Activated CD4-positive, alpha-beta memory T cell treated with anti-CD3 and anti-CD28 coated beads, Interleukin-2, amount 10 ng/mL, durations not matched to agents 7 days and 5 days (primary cell): ENCODE data around the gene TMED3. TPM values are rescaled to one million over a fixed set of nuclear protein-coding genes. Genes with fewer than 3 reads are reported as not detected.

Experiments
- CTCF ChIA-PET: fragments of 350-600 bp; sonication (Branson Sonifier 250); formaldehyde crosslinking; loops from one replicate; lab custom pipeline; 2021; ENCODE audit warnings: antibody characterized with exemption, inconsistent platforms; lab: Charles Lee
- POLR2A ChIA-PET: fragments of 350-600 bp; sonication (Branson Sonifier 250); formaldehyde crosslinking; loops from one replicate; lab custom pipeline; 2021; ENCODE audit warnings: antibody characterized with exemption; lab: Charles Lee
- DNase-seq: peaks from one replicate; pipeline ENCODE4 v3.0.0-alpha.2; 2020
- H3K27ac Mint-ChIP-seq: one replicate; pipeline ENCODE4 v1.8.0; 2021; ENCODE audit warnings: mild to moderate bottlenecking, mixed read lengths
- H3K27me3 Mint-ChIP-seq: one replicate; pipeline ENCODE4 v1.8.0; 2021; ENCODE audit warnings: mixed read lengths
- H3K36me3 Mint-ChIP-seq: one replicate; pipeline ENCODE4 v1.8.0; 2021; ENCODE audit warnings: low read depth, mixed read lengths
- H3K4me1 Mint-ChIP-seq: one replicate; pipeline ENCODE4 v1.8.0; 2021; ENCODE audit warnings: mixed read lengths
- H3K4me3 Mint-ChIP-seq: one replicate; pipeline ENCODE4 v1.8.0; 2021; ENCODE audit warnings: mild to moderate bottlenecking, mixed read lengths
- H3K9me3 Mint-ChIP-seq: one replicate; pipeline ENCODE4 v1.8.0; 2021; ENCODE audit warnings: mixed read lengths
- total RNA-seq, 2 experiments: library from RNA; stranded (reverse); gene quantifications; one replicate each; pipeline ENCODE4 v1.2.3, GENCODE V29; 2021

Gene TMED3
- total RNA-seq, result 10 to 100 TPM; 34.8 to 35.9 TPM

DNA sequence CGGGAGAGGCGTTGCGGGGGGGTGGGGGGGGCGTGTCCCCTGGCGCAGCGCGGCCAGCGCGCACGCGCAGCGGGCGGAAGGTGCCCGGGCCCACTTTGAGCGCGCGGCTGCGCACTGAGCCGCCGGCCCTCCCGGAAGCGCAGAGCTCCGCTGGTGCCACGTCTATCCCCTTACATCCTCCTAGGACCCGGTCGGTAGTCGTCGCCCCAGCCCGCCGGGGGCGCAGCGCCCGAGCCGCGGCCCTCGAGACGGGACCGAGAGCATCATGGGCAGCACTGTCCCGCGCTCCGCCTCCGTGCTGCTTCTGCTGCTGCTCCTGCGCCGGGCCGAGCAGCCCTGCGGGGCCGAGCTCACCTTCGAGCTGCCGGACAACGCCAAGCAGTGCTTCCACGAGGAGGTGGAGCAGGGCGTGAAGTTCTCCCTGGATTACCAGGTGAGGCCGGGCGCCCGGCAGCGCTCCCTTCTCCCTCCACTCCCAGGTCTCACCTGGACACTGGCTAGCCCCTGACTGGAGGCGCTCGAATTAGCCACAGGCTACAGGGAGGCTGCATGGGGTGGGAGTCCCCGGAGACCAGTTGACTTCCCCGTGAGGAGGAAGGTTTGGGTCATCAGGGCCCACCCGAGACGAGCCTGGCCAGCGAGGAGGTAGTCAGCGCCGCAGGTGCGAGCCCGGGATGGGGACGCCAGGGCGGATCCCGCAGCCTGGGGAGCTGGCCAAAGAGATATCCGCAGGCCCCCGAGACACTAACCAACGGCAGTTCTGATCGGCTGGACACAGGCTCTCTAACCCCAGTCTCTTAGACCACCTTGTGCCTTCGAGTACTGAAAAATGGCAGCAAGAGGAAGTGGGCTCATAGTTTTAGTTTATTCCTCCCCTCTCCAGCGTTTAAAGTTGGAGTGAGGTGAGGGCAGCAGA, at the start of gene TMED3:
Gene TMED3, plus strand, starts transcription at position 128 of the 916 bp plus-strand sequence. Its CDS starts 138 bp downstream, at position 266.
- DNase-seq, result peak; percentile 87
- H3K4me3 Mint-ChIP-seq, result peak within 1 kb of the TSS; percentile 85
- peaks cover 20% of the 10 kb centered on the region for H3K27me3 Mint-ChIP-seq
- ChIA-PET CTCF (interaction anchor here (0.6 to 1.6 kb wide), 8 partner anchors 13 to 542 kb away, joined by 3 to 9 read pairs (median 4); no protein-coding TSS in a partner anchor), POLR2A (interaction anchor here (0.6 to 1.8 kb wide), 5 partner anchors 10 to 1391 kb away, joined by 3 to 9 read pairs (median 4); no protein-coding TSS in a partner anchor)
- no peaks in the 10 kb centered on the region for H3K9me3 Mint-ChIP-seq
- H3K36me3 Mint-ChIP-seq, result peaks cover 30% of the 10 kb centered on the region
- H3K4me1 Mint-ChIP-seq, result peaks cover 33% of the 10 kb centered on the region
- peak within 1 kb of the TSS; percentile 57 for H3K27ac Mint-ChIP-seq

DNA sequence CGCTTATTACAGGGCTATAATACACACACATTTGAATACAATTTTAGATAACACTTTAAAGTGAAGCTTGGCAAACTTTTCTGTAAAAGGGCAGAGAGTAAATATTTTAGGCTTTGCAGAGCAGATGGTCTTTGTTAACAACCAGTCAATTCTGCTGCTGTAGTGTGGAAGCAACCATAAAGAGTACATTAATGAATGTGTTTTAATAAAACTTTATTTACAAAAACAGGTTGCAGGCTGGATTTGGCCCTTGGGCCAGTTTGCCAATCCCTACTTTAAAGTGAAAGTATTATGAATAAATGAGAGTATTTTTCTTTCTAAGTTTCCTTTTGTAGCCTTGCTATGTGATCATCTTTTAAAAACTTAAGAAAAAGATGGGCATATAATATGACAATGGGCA, 49.1 kb upstream of the TMED3 start:
- ChIA-PET CTCF (no interaction called here), POLR2A (no interaction called here)
- Mint-ChIP-seq H3K4me1 (no peaks in the 10 kb centered on the region), H3K4me3 (no peak overlapping the region), H3K36me3 (no peaks in the 10 kb centered on the region), H3K27ac (no peak overlapping the region), H3K9me3 (no peaks in the 10 kb centered on the region), H3K27me3 (peaks cover 10% of the 10 kb centered on the region)
- DNase-seq, result no peak

DNA sequence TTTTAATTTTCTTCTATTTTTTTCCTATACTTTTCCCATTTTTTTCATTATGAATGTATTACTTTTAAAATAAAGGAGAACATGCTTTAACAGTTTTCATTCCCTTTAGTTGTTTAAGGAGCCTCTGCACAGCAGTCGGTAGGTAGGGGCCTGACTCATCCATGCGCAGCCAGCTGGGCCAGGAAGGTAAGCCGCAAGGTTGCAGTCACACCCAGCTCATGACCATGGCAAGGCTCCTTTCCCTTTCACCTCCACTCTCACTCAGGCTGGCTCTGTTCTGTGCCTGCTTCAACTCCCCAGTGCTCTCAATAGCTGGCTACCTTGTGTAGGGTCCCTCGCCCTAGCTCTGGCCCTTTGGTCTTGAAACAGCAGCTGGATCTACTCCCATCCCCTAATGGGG, 45.7 kb upstream of the TMED3 start:
- H3K9me3 Mint-ChIP-seq, result no peaks in the 10 kb centered on the region
- no peaks in the 10 kb centered on the region for H3K4me1 Mint-ChIP-seq
- H3K27ac Mint-ChIP-seq, result no peak overlapping the region
- H3K27me3 Mint-ChIP-seq, result peaks cover 18% of the 10 kb centered on the region
- H3K4me3 Mint-ChIP-seq, result no peak overlapping the region
- ChIA-PET POLR2A (no interaction called here), CTCF (no interaction called here)
- DNase-seq, result no peak
- H3K36me3 Mint-ChIP-seq, result no peaks in the 10 kb centered on the region

DNA sequence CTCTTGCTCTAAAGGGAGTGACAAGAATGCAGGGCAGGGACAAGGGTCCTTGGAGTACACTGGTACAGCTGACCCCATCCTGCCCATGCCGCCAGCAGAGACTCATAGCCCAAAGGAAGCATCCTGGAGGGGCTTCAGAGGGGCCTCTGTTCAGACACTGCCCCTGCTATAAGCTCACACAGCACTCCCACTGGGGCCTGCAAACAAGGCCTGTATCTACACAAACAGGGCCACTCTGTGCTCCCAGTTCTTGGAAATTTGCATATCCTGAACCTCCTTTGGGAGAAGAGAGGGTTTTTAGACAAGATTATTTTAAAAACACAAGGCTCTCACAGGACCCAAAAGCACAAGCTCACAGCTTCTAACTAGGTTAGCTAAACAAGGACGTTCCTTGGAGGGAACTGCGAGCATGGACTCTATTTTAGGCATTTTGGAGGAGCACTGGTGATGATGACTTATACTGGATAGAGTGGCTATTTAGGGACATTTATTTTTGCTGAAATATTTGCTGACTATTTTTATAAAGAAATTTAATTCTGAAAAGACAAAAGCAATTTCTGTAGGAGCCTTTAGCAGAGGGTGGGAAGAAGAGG, 44.8 kb upstream of the TMED3 start:
- H3K4me3 Mint-ChIP-seq, result no peak overlapping the region
- H3K4me1 Mint-ChIP-seq, result no peaks in the 10 kb centered on the region
- POLR2A ChIA-PET, result no interaction called here
- no peaks in the 10 kb centered on the region for H3K9me3 Mint-ChIP-seq
- CTCF ChIA-PET, result no interaction called here
- peaks cover 16% of the 10 kb centered on the region for H3K27me3 Mint-ChIP-seq
- H3K27ac Mint-ChIP-seq, result no peak overlapping the region
- no peak for DNase-seq
- no peaks in the 10 kb centered on the region for H3K36me3 Mint-ChIP-seq

DNA sequence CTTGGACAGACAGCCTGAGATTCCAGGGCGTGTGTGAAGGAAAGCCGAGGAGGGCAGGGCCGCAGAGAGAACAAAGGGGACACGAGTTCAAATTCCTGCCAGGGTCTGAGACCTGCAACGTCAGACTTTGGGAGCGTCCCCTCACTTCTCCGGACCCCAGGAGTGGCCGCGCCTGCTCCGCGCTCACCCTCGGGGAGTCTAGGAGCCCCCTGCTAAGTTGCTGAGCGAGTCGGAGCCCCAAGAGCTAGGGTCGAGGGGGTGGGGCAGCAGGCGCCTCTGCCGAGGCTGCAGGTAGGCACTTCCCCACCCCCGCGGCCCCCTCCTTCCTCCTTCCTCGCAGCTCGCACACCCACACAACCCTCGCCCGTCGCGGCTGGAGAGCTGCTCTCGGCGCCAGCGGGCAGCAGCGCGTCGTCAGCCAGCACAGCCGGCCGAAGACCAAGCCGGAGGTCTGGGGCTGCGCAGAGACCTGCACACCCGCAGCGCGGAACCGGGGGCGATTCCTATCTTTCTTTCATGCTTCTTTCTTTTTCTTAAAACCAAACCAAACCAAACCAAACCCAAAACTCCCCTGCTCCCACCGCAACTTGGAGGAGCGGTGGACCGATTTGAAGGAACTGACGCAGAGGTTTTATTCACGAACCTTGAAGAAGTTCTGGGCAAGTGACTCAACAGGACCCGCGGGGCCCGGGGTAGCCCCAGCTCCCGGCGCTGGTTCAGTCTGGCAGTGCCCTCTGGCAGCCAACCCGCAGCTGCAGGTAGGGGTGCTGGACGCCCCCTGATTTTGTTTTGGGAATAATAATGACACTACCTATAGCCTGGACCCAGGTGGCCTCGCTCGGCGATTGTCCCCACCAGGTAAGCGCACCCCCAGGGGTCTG, 28.3 kb upstream of the TMED3 start, which contains the start of gene ANKRD34C:
Gene ANKRD34C, plus strand, starts transcription at position 352 of the 881 bp plus-strand sequence. CDS start 10,563 bp downstream, outside the sequence.
- no peak for DNase-seq
- Mint-ChIP-seq H3K27ac (no peak within 1 kb of the TSS), H3K36me3 (no peaks in the 10 kb centered on the region), H3K9me3 (no peaks in the 10 kb centered on the region), H3K27me3 (peaks cover 48% of the 10 kb centered on the region), H3K4me3 (no peak within 1 kb of the TSS), H3K4me1 (no peaks in the 10 kb centered on the region)
- POLR2A ChIA-PET, result no interaction called here
- CTCF ChIA-PET, result no interaction called here

DNA sequence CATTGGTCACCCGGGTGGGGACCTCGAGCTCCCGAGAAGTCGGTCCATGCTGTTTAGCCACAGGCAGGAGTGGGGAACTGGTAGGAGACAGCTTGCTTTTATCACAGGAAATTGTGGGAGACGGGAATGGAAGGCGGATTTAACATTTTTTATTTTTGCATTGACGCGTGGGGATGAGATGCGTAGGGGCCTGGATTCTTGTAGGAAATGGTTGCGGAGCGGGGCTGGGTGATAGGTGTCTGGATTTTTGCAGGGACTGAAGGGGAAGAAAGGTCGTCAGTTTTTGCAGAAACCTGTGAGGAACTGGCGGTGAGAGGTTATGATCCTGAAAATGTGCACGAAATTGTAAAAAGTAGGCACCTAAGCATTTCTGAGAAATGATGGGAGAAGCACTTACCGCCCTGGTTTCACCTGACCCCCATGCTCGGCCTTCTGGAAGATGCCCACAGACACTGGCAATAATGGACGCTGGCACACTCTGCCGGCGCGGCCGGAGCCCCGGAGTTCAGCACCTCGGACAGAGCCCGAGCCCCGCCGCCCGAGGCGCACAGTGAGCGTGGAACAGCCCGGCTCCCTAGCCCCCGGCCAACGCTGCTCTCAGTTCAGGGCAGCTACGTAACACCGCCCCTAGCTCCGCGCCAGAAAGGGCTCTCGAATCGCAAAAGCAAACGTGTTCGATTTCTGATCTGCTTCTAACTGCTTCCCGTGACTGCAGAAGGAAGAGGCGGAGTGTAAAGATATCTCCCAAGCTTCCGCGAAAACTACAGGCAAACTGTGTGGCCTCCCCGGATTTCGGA, 27.5 kb upstream of the TMED3 start:
- H3K4me1 Mint-ChIP-seq, result no peaks in the 10 kb centered on the region
- peak; percentile 40 for DNase-seq
- peaks cover 53% of the 10 kb centered on the region for H3K27me3 Mint-ChIP-seq
- H3K4me3 Mint-ChIP-seq, result no peak overlapping the region
- ChIA-PET POLR2A (no interaction called here), CTCF (no interaction called here)
- no peaks in the 10 kb centered on the region for H3K36me3 Mint-ChIP-seq
- H3K9me3 Mint-ChIP-seq, result no peaks in the 10 kb centered on the region
- no peak overlapping the region for H3K27ac Mint-ChIP-seq

DNA sequence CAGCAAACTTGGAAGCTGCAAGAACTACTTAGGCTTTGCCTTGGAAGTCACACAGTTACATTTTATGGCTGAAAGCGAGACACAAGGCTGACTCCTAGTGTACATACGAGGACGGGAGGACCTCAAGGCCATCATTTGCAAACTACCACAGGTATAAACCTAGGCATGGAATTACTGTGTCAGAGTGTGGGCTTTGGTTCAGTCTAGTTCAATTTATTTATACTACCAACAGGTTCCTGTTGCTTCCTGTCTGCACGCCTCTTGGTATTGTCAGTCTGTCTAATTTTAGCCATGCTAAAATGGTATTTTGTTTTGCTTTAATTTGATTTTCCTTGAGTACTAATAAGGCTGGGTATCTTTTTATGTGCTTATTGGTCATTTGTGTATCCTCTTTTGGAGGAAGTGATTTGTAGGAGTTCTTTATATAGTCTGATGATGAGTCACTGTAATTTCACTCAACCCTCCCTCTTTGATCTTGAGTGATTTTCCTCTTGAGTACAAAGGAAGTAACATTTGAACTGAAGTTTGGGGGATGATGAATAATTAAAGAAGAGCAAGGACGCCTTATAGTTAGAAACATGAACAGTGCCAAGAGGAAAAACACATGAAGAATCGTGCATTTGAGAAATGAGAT, 20.2 kb upstream of the TMED3 start:
- no peaks in the 10 kb centered on the region for H3K9me3 Mint-ChIP-seq
- no peak overlapping the region for H3K4me3 Mint-ChIP-seq
- ChIA-PET POLR2A (no interaction called here), CTCF (no interaction called here)
- no peak overlapping the region for H3K27ac Mint-ChIP-seq
- DNase-seq, result no peak
- H3K4me1 Mint-ChIP-seq, result no peaks in the 10 kb centered on the region
- no peaks in the 10 kb centered on the region for H3K36me3 Mint-ChIP-seq
- peaks cover 15% of the 10 kb centered on the region for H3K27me3 Mint-ChIP-seq

DNA sequence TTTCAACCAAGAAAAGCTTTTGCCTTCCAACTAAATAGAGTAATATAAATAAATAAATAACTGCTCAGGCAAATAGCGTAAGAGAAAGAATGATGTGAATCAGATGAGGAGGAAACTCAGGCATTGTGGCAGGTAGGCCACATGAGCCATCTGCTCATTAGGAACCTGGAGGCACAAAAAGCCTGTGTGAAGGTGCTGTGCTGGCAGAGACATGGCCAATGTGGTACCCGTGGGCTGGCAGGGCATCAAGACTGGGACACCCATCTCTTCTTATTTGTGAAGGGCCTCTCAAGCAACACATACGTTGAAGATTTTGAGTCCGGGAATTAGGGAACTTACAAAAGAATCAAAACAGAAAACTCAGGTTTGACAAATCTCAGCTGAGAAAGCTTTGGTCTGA, 18.9 kb upstream of the TMED3 start:
- H3K4me1 Mint-ChIP-seq, result no peaks in the 10 kb centered on the region
- H3K36me3 Mint-ChIP-seq, result no peaks in the 10 kb centered on the region
- ChIA-PET POLR2A (no interaction called here), CTCF (no interaction called here)
- no peak overlapping the region for H3K4me3 Mint-ChIP-seq
- DNase-seq, result no peak
- no peak overlapping the region for H3K27ac Mint-ChIP-seq
- no peaks in the 10 kb centered on the region for H3K9me3 Mint-ChIP-seq
- H3K27me3 Mint-ChIP-seq, result peaks cover 17% of the 10 kb centered on the region

DNA sequence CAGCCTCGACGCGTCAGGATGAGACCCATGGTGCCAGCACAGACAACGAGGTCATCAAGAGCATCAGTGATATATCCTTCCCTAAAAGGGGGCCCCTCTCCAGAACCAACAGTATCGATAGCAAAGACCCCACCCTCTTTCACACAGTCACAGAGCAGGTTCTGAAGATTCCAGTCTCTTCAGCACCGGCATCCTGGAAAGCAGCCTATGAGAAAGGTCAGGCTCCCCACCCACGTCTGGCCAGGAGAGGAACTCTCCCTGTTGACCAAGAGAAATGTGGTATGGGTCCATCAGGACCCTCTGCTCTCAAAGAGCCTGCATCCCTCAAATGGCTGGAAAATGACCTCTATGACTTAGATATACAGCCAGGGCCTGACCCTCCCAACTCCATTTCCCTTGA, 16.8 kb upstream of the TMED3 start:
- H3K27ac Mint-ChIP-seq, result no peak overlapping the region
- DNase-seq, result no peak
- H3K36me3 Mint-ChIP-seq, result no peaks in the 10 kb centered on the region
- H3K4me1 Mint-ChIP-seq, result no peaks in the 10 kb centered on the region
- no peaks in the 10 kb centered on the region for H3K9me3 Mint-ChIP-seq
- CTCF ChIA-PET, result no interaction called here
- H3K27me3 Mint-ChIP-seq, result peaks cover 22% of the 10 kb centered on the region
- H3K4me3 Mint-ChIP-seq, result no peak overlapping the region
- POLR2A ChIA-PET, result no interaction called here

DNA sequence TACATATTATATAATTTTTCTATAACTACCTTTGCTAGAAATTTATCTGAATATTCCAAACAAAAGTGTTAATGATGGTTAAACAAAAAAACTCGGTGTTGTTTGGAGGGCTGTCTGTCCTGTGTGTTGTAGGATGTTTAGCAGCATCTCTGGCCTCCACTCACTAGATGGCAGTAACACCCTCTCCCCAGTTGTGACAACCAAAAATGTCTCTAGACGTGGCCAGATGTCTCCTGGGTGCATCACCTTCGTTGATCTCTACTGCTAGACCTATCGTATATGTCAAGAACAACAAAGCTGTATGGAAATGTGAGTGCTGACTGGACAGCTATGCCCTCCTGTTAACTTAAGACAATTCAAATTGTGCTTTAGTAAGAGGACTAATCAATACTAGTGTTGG, 14.3 kb upstream of the TMED3 start:
- ChIA-PET CTCF (interaction anchor here (1.2 to 1.4 kb wide), 2 partner anchors 14 to 299 kb away, joined by 3 to 4 read pairs; partner anchors contain the start of gene TMED3), POLR2A (interaction anchor here (1.1 kb wide), 1 partner anchor 15 kb away, joined by 5 read pairs; the partner anchor contains the start of gene TMED3)
- no peaks in the 10 kb centered on the region for H3K36me3 Mint-ChIP-seq
- H3K4me1 Mint-ChIP-seq, result no peaks in the 10 kb centered on the region
- DNase-seq, result no peak
- H3K9me3 Mint-ChIP-seq, result no peaks in the 10 kb centered on the region
- H3K27me3 Mint-ChIP-seq, result peaks cover 31% of the 10 kb centered on the region
- H3K4me3 Mint-ChIP-seq, result no peak overlapping the region
- H3K27ac Mint-ChIP-seq, result no peak overlapping the region

DNA sequence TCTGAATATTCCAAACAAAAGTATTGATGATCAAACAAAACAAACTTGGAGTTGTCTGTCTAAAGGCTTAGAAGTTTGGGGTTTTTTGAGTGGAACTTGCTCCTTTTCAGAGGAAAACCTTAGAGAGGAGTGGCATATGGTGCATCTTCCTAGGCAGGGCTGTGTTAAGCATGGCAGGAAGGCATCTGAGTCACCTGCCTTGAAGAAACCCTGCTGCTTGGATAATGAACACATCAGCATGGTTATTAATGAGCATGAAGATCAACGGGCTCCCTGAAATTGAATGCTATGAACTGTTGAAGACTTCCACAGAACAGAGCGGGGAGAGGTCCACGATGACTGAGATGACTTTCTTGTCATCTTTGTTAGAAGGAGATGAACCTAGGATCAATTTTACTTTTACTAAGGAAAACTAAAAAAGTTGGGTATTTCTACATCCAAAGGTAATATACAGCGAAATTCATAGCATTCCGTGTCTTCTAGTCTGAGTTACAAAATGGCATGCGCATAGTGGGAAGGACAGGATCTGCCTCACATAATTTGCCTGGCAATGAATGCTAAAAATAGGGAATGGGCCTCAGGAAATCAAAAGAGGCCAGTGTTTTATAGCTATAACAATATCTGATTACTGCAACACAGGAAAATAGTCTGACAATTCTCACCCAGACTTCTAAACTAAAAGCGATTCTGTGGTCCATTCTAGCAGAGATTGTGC, 11.6 kb upstream of the TMED3 start:
- Mint-ChIP-seq H3K36me3 (no peaks in the 10 kb centered on the region), H3K4me1 (no peaks in the 10 kb centered on the region), H3K27ac (no peak overlapping the region), H3K27me3 (peaks cover 48% of the 10 kb centered on the region), H3K9me3 (no peaks in the 10 kb centered on the region), H3K4me3 (no peak overlapping the region)
- no peak for DNase-seq
- POLR2A ChIA-PET, result no interaction called here
- CTCF ChIA-PET, result interaction anchor here (0.7 kb wide), 1 partner anchor 15 kb away, joined by 3 read pairs; no protein-coding TSS in a partner anchor
